Neural cell (in vitro differentiated cells): ENCODE measurements around the gene PFDN2.

ENCODE experiments used
- CTCF ChIP-seq: fragments of 450-650 bp; IDR thresholded peaks from 2 replicates; pipeline ENCODE4 v1.5.1; 2014; ENCODE audit warnings: antibody characterized with exemption, mild to moderate bottlenecking, moderate library complexity; ENCODE audit not compliant: poor library complexity, severe bottlenecking
- EZH2 ChIP-seq: fragments of 200-600, 300-800 bp; shearing (Covaris generic), sonication (generic); IDR thresholded peaks from 2 replicates; pipeline ENCODE4 v1.6.1; 2014; ENCODE audit warnings: antibody characterized with exemption, low read length, borderline replicate concordance, mild to moderate bottlenecking; ENCODE audit not compliant: insufficient read depth, poor library complexity, severe bottlenecking
- MXI1 ChIP-seq: fragments of 450-650 bp; conservative IDR thresholded peaks from 2 replicates; pipeline ENCODE4 v1.6.1; 2014; ENCODE audit warnings: antibody characterized with exemption, mild to moderate bottlenecking; ENCODE audit not compliant: poor library complexity, severe bottlenecking
- POLR2AphosphoS5 ChIP-seq: IDR thresholded peaks from 2 replicates; pipeline ENCODE4 v1.6.1; 2012

GRCh38 chr1:161153682-161154337 is 36.0 kb upstream of the PFDN2 start, which contains the start of gene UFC1:
- TF ChIP-seq CTCF (no peak), EZH2 (no peak), POLR2AphosphoS5 (peak; percentile 79), MXI1 (peak; percentile 91)
